Measurements from ENCODE around the gene SBDS. TPM values are rescaled to one million over a fixed set of nuclear protein-coding genes. Genes with fewer than 3 reads are reported as not detected.

SBDS gene
- polyA plus RNA-seq, 1 donor (not counting 4 experiments of a cell fraction or from before 2014, with no cell fraction given), result 146 TPM

DNA sequence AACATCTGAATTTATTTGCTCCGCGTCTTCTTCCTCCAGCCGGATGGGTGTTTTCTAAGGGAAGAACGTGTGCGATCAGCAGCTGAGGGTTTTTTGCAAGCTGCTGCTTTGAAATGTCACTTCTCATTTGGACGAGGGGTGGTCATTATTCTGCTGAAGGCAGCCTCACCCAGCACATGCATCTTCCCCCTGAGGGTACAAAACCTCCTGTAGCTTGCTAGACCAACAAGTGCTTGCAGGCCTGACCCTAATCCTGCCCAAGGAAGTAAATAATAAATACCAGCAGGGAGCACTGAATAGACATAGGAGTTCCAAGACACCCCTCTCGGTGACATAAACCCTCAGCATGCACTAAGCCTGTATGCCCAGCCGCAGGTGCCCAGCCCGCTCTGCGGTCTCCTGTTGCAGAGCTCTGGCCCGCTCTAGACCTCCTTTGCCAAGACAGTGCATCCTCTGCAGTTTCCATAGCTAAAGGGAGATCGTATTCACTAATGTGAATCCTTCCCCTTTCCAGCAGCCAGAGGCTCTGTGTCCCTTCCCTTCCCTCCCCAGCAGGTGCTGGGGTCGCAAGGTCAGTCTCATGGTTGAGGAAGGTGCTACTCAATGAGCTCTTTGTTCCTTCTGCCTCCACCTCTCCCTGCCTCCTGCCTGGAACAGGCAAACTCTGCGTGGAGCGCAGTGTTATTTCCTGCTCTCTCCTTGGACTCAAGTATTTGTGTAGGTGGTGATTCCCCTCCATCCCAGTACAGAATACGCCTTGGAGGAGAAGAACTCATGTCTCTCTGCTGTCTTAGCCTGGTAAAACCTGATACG, 36.6 kb downstream of the SBDS start:
- TF ChIP-seq, protein P1, sequence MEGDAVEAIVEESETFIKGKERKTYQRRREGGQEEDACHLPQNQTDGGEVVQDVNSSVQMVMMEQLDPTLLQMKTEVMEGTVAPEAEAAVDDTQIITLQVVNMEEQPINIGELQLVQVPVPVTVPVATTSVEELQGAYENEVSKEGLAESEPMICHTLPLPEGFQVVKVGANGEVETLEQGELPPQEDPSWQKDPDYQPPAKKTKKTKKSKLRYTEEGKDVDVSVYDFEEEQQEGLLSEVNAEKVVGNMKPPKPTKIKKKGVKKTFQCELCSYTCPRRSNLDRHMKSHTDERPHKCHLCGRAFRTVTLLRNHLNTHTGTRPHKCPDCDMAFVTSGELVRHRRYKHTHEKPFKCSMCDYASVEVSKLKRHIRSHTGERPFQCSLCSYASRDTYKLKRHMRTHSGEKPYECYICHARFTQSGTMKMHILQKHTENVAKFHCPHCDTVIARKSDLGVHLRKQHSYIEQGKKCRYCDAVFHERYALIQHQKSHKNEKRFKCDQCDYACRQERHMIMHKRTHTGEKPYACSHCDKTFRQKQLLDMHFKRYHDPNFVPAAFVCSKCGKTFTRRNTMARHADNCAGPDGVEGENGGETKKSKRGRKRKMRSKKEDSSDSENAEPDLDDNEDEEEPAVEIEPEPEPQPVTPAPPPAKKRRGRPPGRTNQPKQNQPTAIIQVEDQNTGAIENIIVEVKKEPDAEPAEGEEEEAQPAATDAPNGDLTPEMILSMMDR (optimal IDR thresholded peaks at IDR 0.05 in 1 of 3, IDR thresholded peaks at IDR 0.05 in 1 of 3, conservative IDR thresholded peaks at IDR 0.05 in 1 of 3; ENCODE audit: extremely low read depth in 1 of 3, insufficient read depth in 2 of 3, low read length in 3 of 3), result no peak
- no peak for TF ChIP-seq EZH2 (IDR thresholded peaks at IDR 0.05; ENCODE audit: low read length)
- H3K79me2 ChIP-seq (ENCODE audit: control insufficient read depth, insufficient read depth, low read length), result no peaks in the 10 kb centered on the region
- no peaks in the 10 kb centered on the region for H3K27me3 ChIP-seq (ENCODE audit: control insufficient read depth, extremely low read depth, insufficient read depth, low read length)
- no peak overlapping the region for H3K4me3 ChIP-seq (ENCODE audit: control insufficient read depth in 2 of 3, extremely low read depth in 1 of 3, insufficient read depth in 2 of 3, low read depth in 1 of 3, low read length in 3 of 3)
- peaks cover 23 to 26% of the 10 kb centered on the region in 2 experiments for H3K36me3 ChIP-seq (ENCODE audit: control insufficient read depth in 2 of 2, extremely low read depth in 1 of 2, insufficient read depth in 2 of 2, low read length in 2 of 2)
- no peak overlapping the region for H2AFZ ChIP-seq (ENCODE audit: control insufficient read depth, low read length)
- no peaks in the 10 kb centered on the region for H3K9me1 ChIP-seq (ENCODE audit: control insufficient read depth, extremely low read depth, insufficient read depth, low read length)
- H3K27ac ChIP-seq (ENCODE audit: control insufficient read depth, insufficient read depth, low read length), result no peak overlapping the region
- dilution Hi-C loops (cut with MboI; ENCODE audit: extremely low pct_ligation_motif_present, low sequenced_read_pairs), result no loop called here
- FAIRE-seq (no peak), DNase-seq (ENCODE audit: low read depth, low spot score) (no peak)
- no peaks in the 10 kb centered on the region for H4K20me1 ChIP-seq (ENCODE audit: control insufficient read depth, extremely low read depth, insufficient read depth, low read length)
- no peaks in the 10 kb centered on the region for H3K9me3 ChIP-seq (ENCODE audit: control insufficient read depth, low read depth, low read length)
- H3K4me1 ChIP-seq (ENCODE audit: control insufficient read depth, extremely low read depth, insufficient read depth, low read length), result no peaks in the 10 kb centered on the region
- H3K9ac ChIP-seq (ENCODE audit: control insufficient read depth, extremely low read depth, insufficient read depth, low read length), result no peak overlapping the region
- H3K4me2 ChIP-seq (ENCODE audit: control insufficient read depth, extremely low read depth, insufficient read depth, low read depth, low read length), result no peak overlapping the region

DNA sequence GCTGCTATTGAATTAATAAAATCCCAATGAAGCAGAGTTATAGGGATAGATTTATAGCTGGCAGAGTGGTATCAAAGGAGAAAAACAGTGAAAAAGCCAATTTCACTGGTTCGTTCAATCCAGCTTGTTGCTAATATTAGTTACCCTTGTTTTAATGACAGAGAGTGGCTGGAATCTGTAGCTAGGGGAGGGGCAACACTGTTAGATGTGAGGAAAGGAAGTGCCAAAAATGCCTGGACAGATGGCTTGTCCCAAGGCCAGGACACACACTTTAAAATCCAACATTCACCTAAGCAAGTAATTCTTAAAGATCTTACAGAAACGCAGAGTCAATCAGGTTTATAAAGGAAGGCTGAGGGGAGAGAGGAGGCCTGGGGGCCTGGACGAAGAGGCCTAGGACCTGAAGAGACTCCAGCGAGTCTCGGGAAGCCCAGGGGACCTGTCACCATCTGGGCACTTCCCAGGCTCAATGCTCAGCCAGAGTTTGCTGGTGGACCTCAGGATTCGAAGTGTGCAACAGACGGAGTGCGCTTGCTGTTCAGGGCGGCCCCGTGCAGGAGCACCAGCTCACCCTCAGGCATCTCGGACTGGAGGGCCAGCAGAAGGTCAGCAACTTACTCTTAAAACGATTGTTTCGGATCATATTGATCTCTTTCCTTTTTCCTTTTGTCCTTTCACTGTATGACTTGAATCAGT, 37.6 kb downstream of the SBDS start:
- H3K4me3 ChIP-seq (ENCODE audit: control insufficient read depth in 2 of 3, extremely low read depth in 1 of 3, insufficient read depth in 2 of 3, low read depth in 1 of 3, low read length in 3 of 3), result no peak overlapping the region
- no peak overlapping the region for H2AFZ ChIP-seq (ENCODE audit: control insufficient read depth, low read length)
- dilution Hi-C loops (cut with MboI; ENCODE audit: extremely low pct_ligation_motif_present, low sequenced_read_pairs), result no loop called here
- no peaks in the 10 kb centered on the region for H3K9me3 ChIP-seq (ENCODE audit: control insufficient read depth, low read depth, low read length)
- no peaks in the 10 kb centered on the region for H3K9me1 ChIP-seq (ENCODE audit: control insufficient read depth, extremely low read depth, insufficient read depth, low read length)
- FAIRE-seq, result no peak
- H3K79me2 ChIP-seq (ENCODE audit: control insufficient read depth, insufficient read depth, low read length), result no peaks in the 10 kb centered on the region
- peaks cover 3% of the 10 kb centered on the region for H4K20me1 ChIP-seq (ENCODE audit: control insufficient read depth, extremely low read depth, insufficient read depth, low read length)
- H3K27me3 ChIP-seq (ENCODE audit: control insufficient read depth, extremely low read depth, insufficient read depth, low read length), result no peaks in the 10 kb centered on the region
- no peak for DNase-seq (ENCODE audit: low read depth, low spot score)
- TF ChIP-seq, protein P1 (optimal IDR thresholded peaks at IDR 0.05 in 1 of 3, IDR thresholded peaks at IDR 0.05 in 1 of 3, conservative IDR thresholded peaks at IDR 0.05 in 1 of 3; ENCODE audit: extremely low read depth in 1 of 3, insufficient read depth in 2 of 3, low read length in 3 of 3), result no peak
- no peak for TF ChIP-seq EZH2 (IDR thresholded peaks at IDR 0.05; ENCODE audit: low read length)
- H3K4me2 ChIP-seq (ENCODE audit: control insufficient read depth, extremely low read depth, insufficient read depth, low read depth, low read length), result no peak overlapping the region
- no peak overlapping the region for H3K9ac ChIP-seq (ENCODE audit: control insufficient read depth, extremely low read depth, insufficient read depth, low read length)
- no peak overlapping the region for H3K27ac ChIP-seq (ENCODE audit: control insufficient read depth, insufficient read depth, low read length)
- peaks cover 23 to 35% of the 10 kb centered on the region in 2 experiments for H3K36me3 ChIP-seq (ENCODE audit: control insufficient read depth in 2 of 2, extremely low read depth in 1 of 2, insufficient read depth in 2 of 2, low read length in 2 of 2)
- H3K4me1 ChIP-seq (ENCODE audit: control insufficient read depth, extremely low read depth, insufficient read depth, low read length), result peaks cover 5% of the 10 kb centered on the region

Measured in keratinocyte (primary cell).